ENCODE data around the gene TRMT11.
"Not testable (repeated sequence)": the region's sequence is repeated elsewhere in the genome, so short reads cannot be mapped to it uniquely, and the experiment has no call there.

The TRMT11 gene

GRCh38 chr6:125988280-125988679, 1.9 kb downstream of the TRMT11 start:
- Mint-ChIP-seq H3K27me3 (no peaks in the 10 kb centered on the region), H3K4me3 (no peak overlapping the region)

DNA sequence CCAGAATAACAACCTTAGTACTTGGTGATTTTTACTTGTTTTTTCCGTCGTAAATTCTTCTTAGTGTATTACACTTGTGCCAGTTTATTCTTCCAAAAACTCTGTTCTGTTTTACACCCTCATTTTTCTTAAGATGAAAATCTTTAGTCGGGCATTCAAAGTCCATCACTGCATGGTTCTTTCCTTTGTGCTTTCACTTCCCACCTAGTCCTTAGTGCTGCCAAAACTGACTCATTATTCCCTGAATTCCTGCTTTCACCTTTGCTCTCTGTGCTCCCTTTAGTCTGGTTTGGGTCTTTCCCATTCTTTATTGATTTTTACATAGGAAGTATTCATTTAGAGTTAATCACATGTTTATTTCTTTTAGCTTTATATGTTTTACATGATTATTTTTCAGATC, 3.3 kb downstream of the TRMT11 start:
- Mint-ChIP-seq H3K27me3 (no peaks in the 10 kb centered on the region), H3K4me3 (no peak overlapping the region), H3K27ac (no peak overlapping the region), H3K36me3 (ENCODE audit: insufficient read depth) (peaks cover 5% of the 10 kb centered on the region), H3K9me3 (no peaks in the 10 kb centered on the region), H3K4me1 (ENCODE audit: low read depth in 2 of 2) (peaks cover 5 to 10% of the 10 kb centered on the region in 2 donors)
- ATAC-seq (replicated peaks) = no peak
- no peak for DNase-seq

More at GRCh38 chr6:125988280-125988679, 1.9 kb downstream of the TRMT11 start:
- H3K4me1 Mint-ChIP-seq (ENCODE audit: low read depth in 2 of 2) = peaks cover 5% of the 10 kb centered on the region in 2 donors
- ATAC-seq (replicated peaks) (no peak), DNase-seq (no peak)
- H3K9me3 Mint-ChIP-seq = no peaks in the 10 kb centered on the region
- peaks cover 5% of the 10 kb centered on the region for H3K36me3 Mint-ChIP-seq (ENCODE audit: insufficient read depth)
- H3K27ac Mint-ChIP-seq = no peak overlapping the region

DNA sequence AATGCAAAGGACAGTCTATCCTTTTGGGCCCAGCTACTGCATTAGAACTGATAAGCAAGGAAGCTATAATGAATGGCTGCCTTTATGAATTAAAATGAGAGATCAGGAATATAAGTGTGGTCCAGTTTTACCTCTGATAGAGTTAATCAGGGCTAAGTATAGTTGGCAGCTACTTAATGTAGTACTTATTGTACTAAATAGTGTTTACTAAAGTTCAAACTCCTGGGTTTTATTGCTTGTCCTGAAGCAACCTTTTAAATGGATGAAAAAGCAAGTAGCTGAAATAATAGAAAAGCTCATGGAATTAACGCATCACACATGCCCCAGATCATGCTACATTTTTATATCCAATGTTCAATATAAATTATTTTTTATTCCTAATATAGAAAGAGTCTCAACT, 5.3 kb downstream of the TRMT11 start:
- no peak for DNase-seq
- no peak for ATAC-seq (replicated peaks)
- Mint-ChIP-seq H3K9me3 (no peaks in the 10 kb centered on the region), H3K27me3 (no peaks in the 10 kb centered on the region), H3K4me3 (no peak overlapping the region), H3K27ac (no peak overlapping the region), H3K36me3 (ENCODE audit: insufficient read depth) (peaks cover 5% of the 10 kb centered on the region), H3K4me1 (ENCODE audit: low read depth in 2 of 2) (peaks cover 5 to 16% of the 10 kb centered on the region in 2 donors)

- no peaks in the 10 kb centered on the region for H3K9me3 Mint-ChIP-seq
- H3K4me1 Mint-ChIP-seq (ENCODE audit: low read depth in 2 of 2) = peaks cover 2 to 16% of the 10 kb centered on the region in 2 donors
- ATAC-seq (replicated peaks) (no peak), DNase-seq (no peak)
- H3K36me3 Mint-ChIP-seq (ENCODE audit: insufficient read depth) = peaks cover 19% of the 10 kb centered on the region
- no peak overlapping the region for H3K4me3 Mint-ChIP-seq
- peak overlapping the region in 1 of 2 donors; percentile 7 for H3K27ac Mint-ChIP-seq
- H3K27me3 Mint-ChIP-seq = no peaks in the 10 kb centered on the region
Observed at GRCh38 chr6:125994670-125995488, 8.5 kb downstream of the TRMT11 start.

GRCh38 chr6:125995972-125996580, 9.7 kb downstream of the TRMT11 start:
- ATAC-seq (replicated peaks) = peak; percentile 99
- Mint-ChIP-seq H3K4me1 (ENCODE audit: low read depth in 2 of 2) (peaks cover 1 to 11% of the 10 kb centered on the region in 2 donors), H3K27me3 (no peaks in the 10 kb centered on the region), H3K4me3 (peak overlapping the region; percentile 53 to 74), H3K27ac (no peak overlapping the region), H3K9me3 (no peaks in the 10 kb centered on the region), H3K36me3 (ENCODE audit: insufficient read depth) (peaks cover 22% of the 10 kb centered on the region)
- DNase-seq = peak; percentile 54 to 61 (median 58)

DNA sequence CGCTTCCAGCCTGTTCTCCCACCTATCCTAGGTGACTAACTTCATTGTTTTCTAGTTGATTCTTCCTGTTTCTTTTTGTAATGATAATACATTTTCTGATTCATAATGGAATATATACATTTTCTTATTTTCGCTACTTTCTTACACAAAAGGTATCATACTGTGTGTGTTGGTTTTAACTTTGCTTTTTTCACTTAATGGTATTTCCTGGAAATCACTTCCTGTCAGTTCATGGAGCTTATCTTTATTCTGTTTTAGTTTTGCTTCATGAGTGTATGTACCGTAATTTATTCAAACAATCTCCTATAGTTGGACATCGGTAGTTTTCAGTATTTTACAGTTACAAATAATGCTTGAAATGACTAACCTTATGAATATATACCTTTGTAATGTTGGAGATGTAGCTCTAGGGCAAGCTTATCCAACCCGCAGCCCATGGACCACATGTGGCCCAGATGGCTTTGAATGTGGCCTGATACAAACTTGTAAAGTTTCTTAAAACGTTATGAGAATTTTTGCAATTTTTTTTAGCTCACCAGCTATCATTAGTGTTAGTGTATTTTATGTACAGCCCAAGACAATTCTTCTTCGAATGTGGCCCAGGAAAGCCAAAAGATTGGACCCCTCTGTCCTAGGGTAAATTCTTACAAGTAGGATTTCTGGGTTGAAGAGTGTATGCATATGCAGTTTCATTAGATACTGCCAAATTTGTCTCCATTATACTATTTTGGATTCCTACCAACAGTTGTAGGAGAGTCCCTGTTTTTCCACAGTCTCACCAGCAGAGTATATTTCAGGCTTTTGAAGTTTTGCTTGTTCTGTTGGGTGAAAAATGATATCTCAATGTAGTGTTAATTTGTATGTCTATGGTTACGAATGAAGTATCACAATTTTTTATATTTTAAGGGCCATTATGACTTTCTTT, 16.7 kb downstream of the TRMT11 start:
- Mint-ChIP-seq H3K27me3 (no peaks in the 10 kb centered on the region), H3K4me3 (no peak overlapping the region), H3K9me3 (no peaks in the 10 kb centered on the region), H3K36me3 (ENCODE audit: insufficient read depth) (peaks cover 31% of the 10 kb centered on the region), H3K27ac (no peak overlapping the region), H3K4me1 (ENCODE audit: low read depth in 2 of 2) (peaks cover 3 to 6% of the 10 kb centered on the region in 2 donors)
- DNase-seq = no peak
- no peak for ATAC-seq (replicated peaks)

DNA sequence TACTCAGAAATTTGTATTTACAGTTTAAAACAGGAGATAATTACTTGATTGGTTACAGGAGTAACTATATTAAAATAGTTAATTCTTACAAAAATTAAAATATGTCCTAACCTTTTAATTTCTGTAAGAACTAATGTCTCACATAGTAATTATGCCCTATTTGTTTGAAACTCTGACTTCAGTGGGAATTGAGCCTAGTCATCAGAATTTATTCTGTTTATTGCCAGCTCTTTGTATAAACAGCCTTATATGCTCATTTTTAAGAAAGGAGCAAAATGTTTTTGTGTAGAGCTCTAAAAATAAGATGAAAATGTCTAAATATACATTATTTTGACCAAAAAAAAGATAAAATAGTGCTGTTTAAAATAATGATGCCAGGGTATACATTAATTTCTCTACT, 21.5 kb downstream of the TRMT11 start:
- Mint-ChIP-seq H3K36me3 (ENCODE audit: insufficient read depth) (peaks cover 23% of the 10 kb centered on the region), H3K27me3 (no peaks in the 10 kb centered on the region), H3K9me3 (no peaks in the 10 kb centered on the region), H3K4me3 (no peak overlapping the region), H3K27ac (peak overlapping the region in 1 of 2 donors; percentile 4), H3K4me1 (ENCODE audit: low read depth in 2 of 2) (peaks cover under 1 to 2% of the 10 kb centered on the region in 2 donors)
- ATAC-seq (replicated peaks) = no peak
- DNase-seq = no peak

GRCh38 chr6:126010040-126010439, 23.7 kb downstream of the TRMT11 start:
- no peak for ATAC-seq (replicated peaks)
- Mint-ChIP-seq H3K4me1 (ENCODE audit: low read depth in 2 of 2) (no peaks in the 10 kb centered on the region), H3K9me3 (no peaks in the 10 kb centered on the region), H3K27me3 (no peaks in the 10 kb centered on the region), H3K27ac (no peak overlapping the region), H3K36me3 (ENCODE audit: insufficient read depth) (peaks cover 34% of the 10 kb centered on the region), H3K4me3 (no peak overlapping the region)
- DNase-seq = no peak

DNA sequence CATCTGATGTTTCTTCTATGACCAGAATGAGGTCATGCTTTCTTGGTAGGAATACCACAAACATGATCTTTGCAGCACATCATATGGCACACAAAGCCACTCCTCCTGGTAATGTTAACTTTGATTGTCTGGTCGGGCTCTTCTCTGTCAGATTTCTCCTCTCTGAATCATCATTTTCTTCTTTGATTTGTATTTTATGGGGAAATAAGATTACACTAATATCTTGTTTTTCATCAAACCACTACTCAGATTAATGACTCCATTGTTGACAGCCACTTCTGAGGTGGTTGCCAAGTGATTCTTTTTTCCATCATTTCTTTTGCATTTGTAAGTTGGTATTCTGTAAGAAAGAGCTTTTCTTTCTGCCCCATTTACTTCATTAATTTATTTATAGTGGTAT, 29.5 kb downstream of the TRMT11 start:
- H3K4me3 Mint-ChIP-seq = no peak overlapping the region
- no peaks in the 10 kb centered on the region for H3K9me3 Mint-ChIP-seq
- H3K27me3 Mint-ChIP-seq = no peaks in the 10 kb centered on the region
- ATAC-seq (replicated peaks) (no peak), DNase-seq (no peak)
- peaks cover 49% of the 10 kb centered on the region for H3K36me3 Mint-ChIP-seq (ENCODE audit: insufficient read depth)
- H3K4me1 Mint-ChIP-seq (ENCODE audit: low read depth in 2 of 2) = no peaks in the 10 kb centered on the region
- no peak overlapping the region for H3K27ac Mint-ChIP-seq

GRCh38 chr6:126016591-126016990, 30.3 kb downstream of the TRMT11 start:
- peaks cover 53% of the 10 kb centered on the region for H3K36me3 Mint-ChIP-seq (ENCODE audit: insufficient read depth)
- H3K4me3 Mint-ChIP-seq = no peak overlapping the region
- DNase-seq (no peak), ATAC-seq (replicated peaks) (no peak)
- no peaks in the 10 kb centered on the region for H3K27me3 Mint-ChIP-seq
- no peaks in the 10 kb centered on the region for H3K4me1 Mint-ChIP-seq (ENCODE audit: low read depth in 2 of 2)
- H3K9me3 Mint-ChIP-seq = no peaks in the 10 kb centered on the region
- H3K27ac Mint-ChIP-seq = no peak overlapping the region

DNA sequence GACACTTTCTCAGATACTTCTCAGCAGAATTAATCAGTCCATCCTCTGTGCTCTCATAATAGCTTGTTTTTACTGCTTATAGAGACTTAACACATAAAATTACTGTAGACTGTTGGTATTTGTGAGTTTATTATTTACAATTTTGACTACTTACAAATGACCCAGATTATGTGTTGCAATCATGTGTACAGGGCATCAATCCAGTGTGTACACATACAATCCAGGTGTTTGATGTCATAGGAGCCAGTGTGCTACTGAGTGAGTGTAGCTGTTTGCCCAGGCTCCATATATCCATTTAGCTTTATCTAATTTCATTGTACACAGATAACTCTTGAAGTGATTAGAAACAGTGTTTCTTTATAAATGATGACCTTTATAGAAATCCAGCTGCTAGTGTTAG, 31.3 kb downstream of the TRMT11 start:
- H3K27ac Mint-ChIP-seq = peak overlapping the region in 1 of 2 donors; percentile 57
- no peak for DNase-seq

DNA sequence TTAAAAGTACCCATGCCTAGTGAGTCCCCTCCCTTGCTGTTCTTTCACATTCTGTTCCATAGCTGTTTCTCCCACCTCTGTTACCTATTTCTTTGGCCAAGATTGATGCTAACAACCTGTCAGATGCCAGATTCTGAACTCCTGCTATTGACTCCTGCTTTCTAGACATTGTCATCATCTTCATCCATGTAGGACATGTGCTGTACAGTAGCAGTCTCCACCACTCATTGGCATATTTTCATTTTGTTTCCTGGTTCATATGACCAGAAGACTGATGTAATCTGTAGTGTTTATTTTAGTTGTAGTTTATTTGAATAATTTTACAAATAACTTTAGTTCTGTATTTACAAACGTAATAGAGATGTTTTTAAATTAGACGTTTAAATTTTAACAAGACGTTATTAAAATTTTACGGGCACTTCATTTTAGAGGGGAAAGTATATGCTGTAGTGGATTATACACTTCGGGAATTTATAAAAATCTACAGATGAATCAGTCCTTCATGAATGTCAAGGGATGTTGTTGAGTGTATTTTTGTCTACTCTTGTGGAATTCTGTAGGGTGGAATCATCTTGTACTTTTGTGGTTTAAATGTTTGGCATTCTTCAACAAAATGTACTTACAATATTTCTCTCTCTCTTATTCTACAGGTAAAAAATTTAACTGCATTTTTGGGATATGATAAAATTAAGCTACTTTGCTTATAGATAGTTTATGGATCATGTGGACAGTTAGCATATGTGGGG, 34.1 kb downstream of the TRMT11 start:
- H3K4me1 Mint-ChIP-seq (ENCODE audit: low read depth in 2 of 2) = no peaks in the 10 kb centered on the region
- peaks cover 40% of the 10 kb centered on the region for H3K36me3 Mint-ChIP-seq (ENCODE audit: insufficient read depth)
- ATAC-seq (replicated peaks) (no peak), DNase-seq (no peak)
- H3K9me3 Mint-ChIP-seq = no peaks in the 10 kb centered on the region
- no peak overlapping the region for H3K4me3 Mint-ChIP-seq
- H3K27me3 Mint-ChIP-seq = no peaks in the 10 kb centered on the region
- H3K27ac Mint-ChIP-seq = no peak overlapping the region

More for the DNA sequence above, 31.3 kb downstream of the TRMT11 start:
- H3K36me3 Mint-ChIP-seq (ENCODE audit: insufficient read depth) = peaks cover 51% of the 10 kb centered on the region
- no peaks in the 10 kb centered on the region for H3K9me3 Mint-ChIP-seq
- ATAC-seq (replicated peaks) = no peak
- H3K27me3 Mint-ChIP-seq = no peaks in the 10 kb centered on the region
- H3K4me3 Mint-ChIP-seq = no peak overlapping the region
- no peaks in the 10 kb centered on the region for H3K4me1 Mint-ChIP-seq (ENCODE audit: low read depth in 2 of 2)

- ATAC-seq (replicated peaks); H3K9me3 Mint-ChIP-seq: not testable (repeated sequence)
Observed at GRCh38 chr6:126023474-126023873, 37.1 kb downstream of the TRMT11 start.

More at GRCh38 chr6:126023474-126023873, 37.1 kb downstream of the TRMT11 start:
- H3K27me3 Mint-ChIP-seq; DNase-seq; H3K4me3 Mint-ChIP-seq; H3K4me1 Mint-ChIP-seq (ENCODE audit: low read depth in 2 of 2); H3K27ac Mint-ChIP-seq: not testable (repeated sequence)
- H3K36me3 Mint-ChIP-seq (ENCODE audit: insufficient read depth) = peaks cover 42% of the 10 kb centered on the region

Measured in effector memory CD8-positive, alpha-beta T cell (primary cell).